Measurements from ENCODE around the gene MGLL.

The MGLL gene

GRCh38 chr3:127715532-127715931 is 106.8 kb downstream of the MGLL start:
- Histone ChIP-seq H3K27ac (no peak overlapping the region), H3K4me3 (ENCODE audit: low read depth in 1 of 2, low read length in 1 of 2) (no peak overlapping the region), H3K9me3 (no peaks in the 10 kb centered on the region), H3K27me3 (no peaks in the 10 kb centered on the region), H3K36me3 (peaks cover 21% of the 10 kb centered on the region), H3K4me1 (ENCODE audit: control insufficient read depth in 1 of 2, insufficient read depth in 1 of 2, low read depth in 1 of 2, low read length in 1 of 2) (peaks cover 4 to 5% of the 10 kb centered on the region in 2 experiments)
- TF ChIP-seq CTCF (IDR thresholded peaks at IDR 0.05), result no peak

- Histone ChIP-seq H3K4me3 (ENCODE audit: low read depth in 1 of 2, low read length in 1 of 2) (no peak overlapping the region), H3K4me1 (ENCODE audit: control insufficient read depth in 1 of 2, insufficient read depth in 1 of 2, low read depth in 1 of 2, low read length in 1 of 2) (peaks cover 4 to 5% of the 10 kb centered on the region in 2 experiments), H3K36me3 (peaks cover 15% of the 10 kb centered on the region), H3K27me3 (no peaks in the 10 kb centered on the region), H3K27ac (no peak overlapping the region), H3K9me3 (no peaks in the 10 kb centered on the region)
- TF ChIP-seq CTCF (IDR thresholded peaks at IDR 0.05), result no peak
These were observed 107.4 kb downstream of the MGLL start for GRCh38 chr3:127714866-127715265.

GRCh38 chr3:127714125-127714571 is 108.2 kb downstream of the MGLL start:
- Histone ChIP-seq H3K27me3 (no peaks in the 10 kb centered on the region), H3K4me3 (ENCODE audit: low read depth in 1 of 2, low read length in 1 of 2) (no peak overlapping the region), H3K27ac (no peak overlapping the region), H3K9me3 (no peaks in the 10 kb centered on the region), H3K4me1 (ENCODE audit: control insufficient read depth in 1 of 2, insufficient read depth in 1 of 2, low read depth in 1 of 2, low read length in 1 of 2) (peaks cover 4 to 5% of the 10 kb centered on the region in 2 experiments), H3K36me3 (peaks cover 10% of the 10 kb centered on the region)
- TF ChIP-seq CTCF (IDR thresholded peaks at IDR 0.05), result no peak

GRCh38 chr3:127712881-127713771 is 109.2 kb downstream of the MGLL start:
- no peak overlapping the region for H3K27ac ChIP-seq
- no peaks in the 10 kb centered on the region for H3K9me3 ChIP-seq
- no peak overlapping the region for H3K4me3 ChIP-seq (ENCODE audit: low read depth in 1 of 2, low read length in 1 of 2)
- H3K36me3 ChIP-seq, result peaks cover 10% of the 10 kb centered on the region
- H3K4me1 ChIP-seq (ENCODE audit: control insufficient read depth in 1 of 2, insufficient read depth in 1 of 2, low read depth in 1 of 2, low read length in 1 of 2), result peaks cover 4 to 5% of the 10 kb centered on the region in 2 experiments
- no peak for TF ChIP-seq CTCF (IDR thresholded peaks at IDR 0.05)
- H3K27me3 ChIP-seq, result no peaks in the 10 kb centered on the region

- TF ChIP-seq CTCF (IDR thresholded peaks at IDR 0.05), result no peak
- Histone ChIP-seq H3K9me3 (no peaks in the 10 kb centered on the region), H3K36me3 (peaks cover 10% of the 10 kb centered on the region), H3K4me3 (ENCODE audit: low read depth in 1 of 2, low read length in 1 of 2) (no peak overlapping the region), H3K4me1 (ENCODE audit: control insufficient read depth in 1 of 2, insufficient read depth in 1 of 2, low read depth in 1 of 2, low read length in 1 of 2) (peaks cover 4 to 5% of the 10 kb centered on the region in 2 experiments), H3K27ac (no peak overlapping the region), H3K27me3 (no peaks in the 10 kb centered on the region)
These were observed 109.9 kb downstream of the MGLL start for GRCh38 chr3:127712461-127712860.
